ENCODE measurements around the gene AOAH. TPM values are rescaled to one million over a fixed set of nuclear protein-coding genes. Genes with fewer than 3 reads are reported as not detected.

Gene AOAH
- total RNA-seq, 1 donor from 2014 or later: not detected

- Mint-ChIP-seq H3K4me3 (no peak overlapping the region), H3K27ac (ENCODE audit: unreplicated experiment) (no peak overlapping the region), H3K4me1 (peaks cover 22% of the 10 kb centered on the region), H3K27me3 (ENCODE audit: low read depth) (no peaks in the 10 kb centered on the region), H3K36me3 (ENCODE audit: low read depth) (no peaks in the 10 kb centered on the region), H3K9me3 (no peaks in the 10 kb centered on the region)
- no peak for DNase-seq (ENCODE audit: low read depth, low spot score)
- TF ChIP-seq CTCF (conservative IDR thresholded peaks at IDR 0.05): no peak
Measured at GRCh38 chr7:36638140-36638539, 86.2 kb downstream of the AOAH start.

- DNase-seq (ENCODE audit: low read depth, low spot score): no peak
- Mint-ChIP-seq H3K36me3 (ENCODE audit: low read depth) (no peaks in the 10 kb centered on the region), H3K4me1 (peaks cover 22% of the 10 kb centered on the region), H3K9me3 (no peaks in the 10 kb centered on the region), H3K4me3 (no peak overlapping the region), H3K27me3 (ENCODE audit: low read depth) (no peaks in the 10 kb centered on the region), H3K27ac (ENCODE audit: unreplicated experiment) (no peak overlapping the region)
- no peak for TF ChIP-seq CTCF (conservative IDR thresholded peaks at IDR 0.05)
Measured at GRCh38 chr7:36637417-36637816, 86.9 kb downstream of the AOAH start.

- DNase-seq (ENCODE audit: low read depth, low spot score): no peak
- Mint-ChIP-seq H3K4me3 (no peak overlapping the region), H3K9me3 (no peaks in the 10 kb centered on the region), H3K4me1 (peaks cover 22% of the 10 kb centered on the region), H3K27ac (ENCODE audit: unreplicated experiment) (no peak overlapping the region), H3K27me3 (ENCODE audit: low read depth) (no peaks in the 10 kb centered on the region), H3K36me3 (ENCODE audit: low read depth) (no peaks in the 10 kb centered on the region)
- TF ChIP-seq CTCF (conservative IDR thresholded peaks at IDR 0.05): no peak
Measured at GRCh38 chr7:36636126-36636525, 88.2 kb downstream of the AOAH start.

GRCh38 chr7:36635091-36635490 is 89.2 kb downstream of the AOAH start:
- Mint-ChIP-seq H3K4me3 (no peak overlapping the region), H3K27me3 (ENCODE audit: low read depth) (no peaks in the 10 kb centered on the region), H3K9me3 (no peaks in the 10 kb centered on the region), H3K4me1 (peaks cover 22% of the 10 kb centered on the region), H3K27ac (ENCODE audit: unreplicated experiment) (no peak overlapping the region), H3K36me3 (ENCODE audit: low read depth) (no peaks in the 10 kb centered on the region)
- no peak for DNase-seq (ENCODE audit: low read depth, low spot score)
- TF ChIP-seq CTCF (conservative IDR thresholded peaks at IDR 0.05): no peak

GRCh38 chr7:36633377-36633776 is 90.9 kb downstream of the AOAH start:
- peaks cover 22% of the 10 kb centered on the region for H3K4me1 Mint-ChIP-seq
- H3K4me3 Mint-ChIP-seq: no peak overlapping the region
- TF ChIP-seq CTCF (conservative IDR thresholded peaks at IDR 0.05): no peak
- H3K27ac Mint-ChIP-seq (ENCODE audit: unreplicated experiment): no peak overlapping the region
- H3K36me3 Mint-ChIP-seq (ENCODE audit: low read depth): no peaks in the 10 kb centered on the region
- DNase-seq (ENCODE audit: low read depth, low spot score): no peak
- H3K27me3 Mint-ChIP-seq (ENCODE audit: low read depth): no peaks in the 10 kb centered on the region
- H3K9me3 Mint-ChIP-seq: no peaks in the 10 kb centered on the region
